ENCODE measurements around the gene GATAD2A.

DNA sequence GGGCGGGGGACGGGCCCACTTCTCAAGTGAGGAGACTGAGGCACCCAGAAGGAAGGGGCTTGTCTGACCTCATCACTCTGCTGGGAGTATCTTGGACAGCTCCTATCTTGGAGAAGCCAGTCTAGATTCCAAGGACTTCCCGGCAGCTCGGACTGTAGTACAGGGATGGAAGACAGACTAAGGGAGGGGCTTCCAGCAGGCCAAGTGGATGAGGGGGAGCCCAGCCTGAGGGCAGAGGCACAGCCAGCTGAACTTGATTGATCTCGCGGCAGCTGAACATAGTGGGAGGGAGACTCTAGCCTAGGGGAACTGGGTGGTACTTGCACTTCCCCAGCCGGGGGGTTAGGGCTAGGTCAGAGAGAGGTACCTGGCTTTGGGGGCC lies 133.3 kb downstream of the GATAD2A start:
- TF ChIP-seq EZH2phosphoT487 (IDR thresholded peaks at IDR 0.05; ENCODE audit: low read depth): no peak
- TF ChIP-seq, protein P1, sequence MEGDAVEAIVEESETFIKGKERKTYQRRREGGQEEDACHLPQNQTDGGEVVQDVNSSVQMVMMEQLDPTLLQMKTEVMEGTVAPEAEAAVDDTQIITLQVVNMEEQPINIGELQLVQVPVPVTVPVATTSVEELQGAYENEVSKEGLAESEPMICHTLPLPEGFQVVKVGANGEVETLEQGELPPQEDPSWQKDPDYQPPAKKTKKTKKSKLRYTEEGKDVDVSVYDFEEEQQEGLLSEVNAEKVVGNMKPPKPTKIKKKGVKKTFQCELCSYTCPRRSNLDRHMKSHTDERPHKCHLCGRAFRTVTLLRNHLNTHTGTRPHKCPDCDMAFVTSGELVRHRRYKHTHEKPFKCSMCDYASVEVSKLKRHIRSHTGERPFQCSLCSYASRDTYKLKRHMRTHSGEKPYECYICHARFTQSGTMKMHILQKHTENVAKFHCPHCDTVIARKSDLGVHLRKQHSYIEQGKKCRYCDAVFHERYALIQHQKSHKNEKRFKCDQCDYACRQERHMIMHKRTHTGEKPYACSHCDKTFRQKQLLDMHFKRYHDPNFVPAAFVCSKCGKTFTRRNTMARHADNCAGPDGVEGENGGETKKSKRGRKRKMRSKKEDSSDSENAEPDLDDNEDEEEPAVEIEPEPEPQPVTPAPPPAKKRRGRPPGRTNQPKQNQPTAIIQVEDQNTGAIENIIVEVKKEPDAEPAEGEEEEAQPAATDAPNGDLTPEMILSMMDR (IDR thresholded peaks at IDR 0.05; ENCODE audit: low read depth, low read length): no peak
